Body of pancreas (tissue), 4 donors: ENCODE results near the gene ALOX12.

Source experiments
- CTCF ChIP-seq, 7 experiments: fragments of 450-650 bp in 4 of 7; fragments of 200-600 bp in 3 of 7; sonication (generic) in 3 of 7; IDR thresholded peaks; one replicate each; pipeline ENCODE4 v1.5.1; 2016 to 2019; ENCODE audit warnings: antibody characterized with exemption in 7 of 7
- POLR2A ChIP-seq, 3 donors: fragments of 450-650 bp; IDR thresholded peaks; one replicate each; pipeline ENCODE4 v1.6.1; 2016; ENCODE audit warnings: antibody characterized with exemption in 3 of 3, mild to moderate bottlenecking in 2 of 3

- TF ChIP-seq CTCF (IDR thresholded peaks at IDR 0.05) = no peak
- TF ChIP-seq POLR2A (IDR thresholded peaks at IDR 0.05) = no peak
Observed at GRCh38 chr17:7014995-7015958, 19.4 kb downstream of the ALOX12 start.
